Caco-2 (cell line): Measurements from ENCODE around the gene SLC9A7. TPM values are rescaled to one million over a fixed set of nuclear protein-coding genes. Genes with fewer than 3 reads are reported as not detected.

ENCODE experiments used
- BruUV-seq: library from RNA; stranded (reverse); fragments of 400-500 nt; replicated peaks from 2 replicates; lab custom pipeline; 2021; lab: Mats Ljungman, UMichigan
- CTCF ChIA-PET: fragments of 300-600 bp; sonication (Branson Sonifier 250); formaldehyde crosslinking; loops from one replicate; lab custom pipeline; 2022; ENCODE audit warnings: antibody characterized with exemption; lab: Charles Lee
- POLR2A ChIA-PET: fragments of 300-600 bp; sonication (Branson Sonifier 250); formaldehyde crosslinking; loops from one replicate; lab custom pipeline; 2022; ENCODE audit warnings: antibody characterized with exemption; lab: Charles Lee
- DNase-seq, 2 experiments: peaks; one replicate each; pipeline versions ENCODE4 v3.0.0 to v3.0.0-alpha.2; 2020 to 2022
- H3K27me3 ChIP-seq: replicated peaks from 2 replicates; pipeline ENCODE4 v1.6.0; 2011; ENCODE audit warnings: low read length; ENCODE audit not compliant: control insufficient read depth, insufficient read depth
- H3K36me3 ChIP-seq: 2 replicates; pipeline ENCODE4 v1.5.1; 2011; ENCODE audit warnings: low read length; ENCODE audit not compliant: control insufficient read depth, insufficient read depth
- H3K4me1 ChIP-seq: fragments of 250-450 bp; sonication (Bioruptor Pico); 2 replicates; pipeline ENCODE4 v1.5.1; 2020; ENCODE audit warnings: mild to moderate bottlenecking
- H3K4me3 ChIP-seq: 2 replicates; pipeline ENCODE4 v1.5.1; 2011; ENCODE audit warnings: low read depth, mild to moderate bottlenecking, control low read depth, low read length
- H3K9me3 ChIP-seq: fragments of 250-450 bp; sonication (Bioruptor Pico); 2 replicates; pipeline ENCODE4 v1.5.1; 2020; ENCODE audit warnings: mild to moderate bottlenecking, moderate library complexity
- H3K27ac Mint-ChIP-seq: one replicate; pipeline ENCODE4 v1.8.0; 2022; ENCODE audit warnings: mixed read lengths; ENCODE audit not compliant: unreplicated experiment
- H3K27me3 Mint-ChIP-seq: one replicate; pipeline ENCODE4 v1.8.0; 2022; ENCODE audit warnings: mixed read lengths; ENCODE audit not compliant: insufficient read depth, unreplicated experiment
- H3K36me3 Mint-ChIP-seq: one replicate; pipeline ENCODE4 v1.8.0; 2022; ENCODE audit warnings: mild to moderate bottlenecking, mixed read lengths; ENCODE audit not compliant: insufficient read depth, unreplicated experiment
- H3K4me1 Mint-ChIP-seq: one replicate; pipeline ENCODE4 v1.8.0; 2022; ENCODE audit warnings: low read depth, mixed read lengths; ENCODE audit not compliant: unreplicated experiment
- H3K4me3 Mint-ChIP-seq: one replicate; pipeline ENCODE4 v1.8.0; 2022; ENCODE audit warnings: mild to moderate bottlenecking, moderate library complexity, mixed read lengths; ENCODE audit not compliant: unreplicated experiment
- H3K9me3 Mint-ChIP-seq: one replicate; pipeline ENCODE4 v1.8.0; 2022; ENCODE audit warnings: mixed read lengths; ENCODE audit not compliant: unreplicated experiment
- CTCF ChIP-seq, 2 experiments: fragments of 200-600 bp in 1 of 2; IDR thresholded peaks; 1 replicate in 1 of 2; 2 replicates in 1 of 2; pipeline versions ENCODE4 v1.5.1 to v1.8.0; 2011 to 2022; ENCODE audit warnings: antibody characterized with exemption in 1 of 2, control low read depth in 1 of 2, inconsistent platforms in 1 of 2, low read depth in 1 of 2, low read length in 1 of 2, mild to moderate bottlenecking in 1 of 2, moderate library complexity in 1 of 2; ENCODE audit not compliant: insufficient read depth in 1 of 2, severe bottlenecking in 1 of 2, unreplicated experiment in 1 of 2
- intact Hi-C: fragments of 100-400 bp; cut with micrococcal nuclease; formaldehyde crosslinking; loops from one replicate; pipeline ENCODE4 v1.10.0; 2022; ENCODE audit not compliant: unreplicated experiment
- total RNA-seq: library from RNA; stranded (reverse); gene quantifications from 2 replicates; pipeline ENCODE4 v1.2.3, GENCODE V29; 2022

The SLC9A7 gene
- total RNA-seq, 1 experiment from 2014 or later, result 20.1 TPM

GRCh38 chrX:46681849-46682248 is 77.1 kb downstream of the SLC9A7 start:
- Mint-ChIP-seq H3K4me3 (no peak overlapping the region), H3K27me3 (no peaks in the 10 kb centered on the region), H3K27ac (no peak overlapping the region), H3K9me3 (no peaks in the 10 kb centered on the region), H3K4me1 (no peaks in the 10 kb centered on the region), H3K36me3 (no peaks in the 10 kb centered on the region)
- H3K36me3 ChIP-seq, result no peaks in the 10 kb centered on the region
- no peak overlapping the region for H3K4me3 ChIP-seq
- intact Hi-C loops, result loop anchor here (10.0 kb wide), 1 partner anchor 63 kb away; no protein-coding TSS in a partner anchor
- no peak for TF ChIP-seq CTCF (IDR thresholded peaks at IDR 0.05; ENCODE audit: insufficient read depth in 1 of 2, low read depth in 1 of 2, low read length in 1 of 2, severe bottlenecking in 1 of 2, unreplicated experiment in 1 of 2)
- no TSS peak for BruUV-seq
- ChIA-PET CTCF (no interaction called here), POLR2A (no interaction called here)
- no peaks in the 10 kb centered on the region for H3K4me1 ChIP-seq
- H3K27me3 ChIP-seq, result no peaks in the 10 kb centered on the region
- H3K9me3 ChIP-seq, result no peaks in the 10 kb centered on the region
- DNase-seq, result no peak

- ChIA-PET POLR2A (no interaction called here), CTCF (no interaction called here)
- TF ChIP-seq CTCF (IDR thresholded peaks at IDR 0.05; ENCODE audit: insufficient read depth in 1 of 2, low read depth in 1 of 2, low read length in 1 of 2, severe bottlenecking in 1 of 2, unreplicated experiment in 1 of 2), result no peak
- Mint-ChIP-seq H3K4me3 (no peak overlapping the region), H3K9me3 (no peaks in the 10 kb centered on the region), H3K27ac (no peak overlapping the region), H3K27me3 (no peaks in the 10 kb centered on the region), H3K36me3 (no peaks in the 10 kb centered on the region), H3K4me1 (no peaks in the 10 kb centered on the region)
- no TSS peak for BruUV-seq
- no peaks in the 10 kb centered on the region for H3K36me3 ChIP-seq
- H3K9me3 ChIP-seq, result no peaks in the 10 kb centered on the region
- no peak for DNase-seq
- no peaks in the 10 kb centered on the region for H3K4me1 ChIP-seq
- no peak overlapping the region for H3K4me3 ChIP-seq
- intact Hi-C loops, result no loop called here
- H3K27me3 ChIP-seq, result no peaks in the 10 kb centered on the region
Measured at GRCh38 chrX:46678232-46678631, 80.7 kb downstream of the SLC9A7 start.

GRCh38 chrX:46676399-46677356 is 82.2 kb downstream of the SLC9A7 start:
- Mint-ChIP-seq H3K4me1 (no peaks in the 10 kb centered on the region), H3K9me3 (no peaks in the 10 kb centered on the region), H3K36me3 (no peaks in the 10 kb centered on the region), H3K27me3 (no peaks in the 10 kb centered on the region), H3K27ac (no peak overlapping the region), H3K4me3 (no peak overlapping the region)
- intact Hi-C loops, result no loop called here
- DNase-seq, result no peak
- Histone ChIP-seq H3K36me3 (no peaks in the 10 kb centered on the region), H3K9me3 (no peaks in the 10 kb centered on the region), H3K4me3 (no peak overlapping the region), H3K4me1 (no peaks in the 10 kb centered on the region), H3K27me3 (no peaks in the 10 kb centered on the region)
- no TSS peak for BruUV-seq
- CTCF ChIA-PET, result interaction anchor here (0.5 kb wide), 1 partner anchor 122 kb away, joined by 6 read pairs; no protein-coding TSS in a partner anchor
- no peak for TF ChIP-seq CTCF (IDR thresholded peaks at IDR 0.05; ENCODE audit: insufficient read depth in 1 of 2, low read depth in 1 of 2, low read length in 1 of 2, severe bottlenecking in 1 of 2, unreplicated experiment in 1 of 2)
- POLR2A ChIA-PET, result no interaction called here
